Measurements from ENCODE around the gene TRAF3IP1.
"Not testable (repeated sequence)": the region's sequence is repeated elsewhere in the genome, so short reads cannot be mapped to it uniquely, and the experiment has no call there.

The TRAF3IP1 gene

GRCh38 chr2:238433300-238433915, 113.1 kb downstream of the TRAF3IP1 start:
- DNase-seq, result no peak

GRCh38 chr2:238433941-238434845, 113.9 kb downstream of the TRAF3IP1 start:
- DNase-seq, result no peak

GRCh38 chr2:238434846-238435751, 114.8 kb downstream of the TRAF3IP1 start:
- no peak for DNase-seq

GRCh38 chr2:238435752-238436096, 115.4 kb downstream of the TRAF3IP1 start:
- DNase-seq, result no peak

GRCh38 chr2:238438856-238439849, 118.8 kb downstream of the TRAF3IP1 start:
- no peak for DNase-seq

GRCh38 chr2:238439917-238440316, 119.6 kb downstream of the TRAF3IP1 start:
- no peak for DNase-seq

- no peak for DNase-seq
These were observed 120.0 kb downstream of the TRAF3IP1 start for GRCh38 chr2:238440331-238440730.

- no peak for DNase-seq
These were observed 120.4 kb downstream of the TRAF3IP1 start for GRCh38 chr2:238440767-238441166.

- no peak for DNase-seq
These were observed 121.2 kb downstream of the TRAF3IP1 start for GRCh38 chr2:238441262-238442114.

GRCh38 chr2:238442257-238442656, 121.9 kb downstream of the TRAF3IP1 start:
- DNase-seq, result not testable (repeated sequence)

- no peak for DNase-seq
These were observed 123.9 kb downstream of the TRAF3IP1 start for GRCh38 chr2:238444242-238444641.

GRCh38 chr2:238445409-238446190, 125.3 kb downstream of the TRAF3IP1 start:
- no peak for DNase-seq

GRCh38 chr2:238446371-238446770, 126.1 kb downstream of the TRAF3IP1 start:
- no peak for DNase-seq

- no peak for DNase-seq
These were observed 128.0 kb downstream of the TRAF3IP1 start for GRCh38 chr2:238448031-238448955.

GRCh38 chr2:238449241-238449640, 128.9 kb downstream of the TRAF3IP1 start:
- no peak for DNase-seq

- no peak for DNase-seq
These were observed 129.6 kb downstream of the TRAF3IP1 start for GRCh38 chr2:238449909-238450417.

- DNase-seq, result no peak
These were observed 130.1 kb downstream of the TRAF3IP1 start for GRCh38 chr2:238450440-238450861.
